Right forelimb (tissue), 1 donor: ENCODE measurements around the gene GPR25.

Experiments
- DNase-seq: peaks from one replicate; pipeline ENCODE4 v3.0.0-alpha.2; 2018

GPR25 gene

GRCh38 chr1:200872446-200873115, at the start of gene GPR25:
TSS of gene GPR25 (plus strand) at chr1:200872981. CDS start at chr1:200873038, 57 bp downstream.
- DNase-seq = no peak

- DNase-seq = no peak
Observed at GRCh38 chr1:200831091-200831490, 41.7 kb upstream of the GPR25 start.

- DNase-seq = no peak
Observed at GRCh38 chr1:200834383-200834782, 38.4 kb upstream of the GPR25 start.

GRCh38 chr1:200836213-200836612, 36.6 kb upstream of the GPR25 start:
- DNase-seq = no peak

GRCh38 chr1:200837931-200838571, 34.7 kb upstream of the GPR25 start:
- no peak for DNase-seq

- no peak for DNase-seq
Observed at GRCh38 chr1:200838676-200839445, 33.9 kb upstream of the GPR25 start.

- no peak for DNase-seq
Observed at GRCh38 chr1:200845360-200845759, 27.4 kb upstream of the GPR25 start.

GRCh38 chr1:200846398-200846797, 26.4 kb upstream of the GPR25 start:
- DNase-seq = no peak

- no peak for DNase-seq
Observed at GRCh38 chr1:200849430-200849829, 23.4 kb upstream of the GPR25 start.

GRCh38 chr1:200850554-200850953, 22.2 kb upstream of the GPR25 start:
- no peak for DNase-seq

- no peak for DNase-seq
Observed at GRCh38 chr1:200856716-200857357, 15.9 kb upstream of the GPR25 start.

GRCh38 chr1:200857804-200858203, 15.0 kb upstream of the GPR25 start:
- DNase-seq = no peak

GRCh38 chr1:200861937-200862647, 10.7 kb upstream of the GPR25 start:
- DNase-seq = no peak

GRCh38 chr1:200862713-200863415, 9.9 kb upstream of the GPR25 start:
- DNase-seq = no peak

- DNase-seq = no peak
Observed at GRCh38 chr1:200866116-200866515, 6.7 kb upstream of the GPR25 start.

- DNase-seq = no peak
Observed at GRCh38 chr1:200866521-200866920, 6.3 kb upstream of the GPR25 start.

GRCh38 chr1:200867018-200867811, 5.6 kb upstream of the GPR25 start:
- DNase-seq = no peak

GRCh38 chr1:200869376-200869752, 3.4 kb upstream of the GPR25 start:
- DNase-seq = no peak

GRCh38 chr1:200869753-200870391, 2.9 kb upstream of the GPR25 start:
- no peak for DNase-seq

- no peak for DNase-seq
Observed at GRCh38 chr1:200873116-200873670, 412 bp downstream of the GPR25 start.
